H1 (cell line): ENCODE data around the gene KRTAP10-8. TPM values are rescaled to one million over a fixed set of nuclear protein-coding genes. Genes with fewer than 3 reads are reported as not detected.

Experiments used
- CTCF ChIA-PET: fragments of 300-600 bp; sonication (Branson Sonifier 250); formaldehyde crosslinking; loops from one replicate; lab custom pipeline; 2021; ENCODE audit not compliant: partially characterized antibody; lab: Charles Lee
- POLR2A ChIA-PET: fragments of 300-600 bp; sonication (Branson Sonifier 250); formaldehyde crosslinking; loops from one replicate; lab custom pipeline; 2021; ENCODE audit warnings: inconsistent platforms; ENCODE audit not compliant: partially characterized antibody; lab: Charles Lee
- DNase-seq, 2 experiments: peaks; one replicate each; pipeline versions ENCODE4 v3.0.0 to v3.0.0-alpha.2; 2010 to 2022; ENCODE audit warnings: low spot score in 2 of 2, low read depth in 1 of 2, mixed read lengths in 1 of 2
- FAIRE-seq: peaks from 2 replicates; lab custom pipeline; 2011; peaks lifted over from hg19 to GRCh38; lab: Jason Lieb, UNC
- H2AFZ ChIP-seq: 2 replicates; pipeline ENCODE4 v1.8.1; 2012; ENCODE audit warnings: low read length, inconsistent platforms
- H2AK5ac ChIP-seq: 2 replicates; pipeline ENCODE4 v1.6.1; 2013; ENCODE audit warnings: low read depth, low read length
- H2BK120ac ChIP-seq: replicated peaks from 2 replicates; pipeline ENCODE3; 2013; ENCODE audit warnings: low read depth, low read length, inconsistent platforms
- H2BK12ac ChIP-seq: 2 replicates; pipeline ENCODE4 v1.6.1; 2013; ENCODE audit warnings: low read depth, low read length
- H2BK15ac ChIP-seq: 2 replicates; pipeline ENCODE4 v1.6.1; 2013; ENCODE audit warnings: low read length
- H2BK20ac ChIP-seq: 2 replicates; pipeline ENCODE4 v1.6.1; 2013; ENCODE audit warnings: low read length
- H2BK5ac ChIP-seq: 2 replicates; pipeline ENCODE4 v1.6.1; 2013; ENCODE audit warnings: low read depth, low read length
- H3K14ac ChIP-seq: 2 replicates; pipeline ENCODE4 v1.6.1; 2013; ENCODE audit warnings: inconsistent platforms; ENCODE audit not compliant: insufficient read length
- H3K18ac ChIP-seq: 2 replicates; pipeline ENCODE4 v1.6.1; 2013; ENCODE audit warnings: low read length; ENCODE audit errors: extremely low read depth
- H3K23ac ChIP-seq: 2 replicates; pipeline ENCODE4 v1.6.1; 2013; ENCODE audit warnings: inconsistent platforms; ENCODE audit not compliant: insufficient read length
- H3K23me2 ChIP-seq: 2 replicates; pipeline ENCODE4 v1.6.1; 2013; ENCODE audit warnings: low read depth, low read length
- H3K27ac ChIP-seq: 2 replicates; pipeline ENCODE4 v1.6.1; 2011; ENCODE audit warnings: low read depth, low read length, inconsistent platforms
- H3K27me3 ChIP-seq, 4 experiments: replicated peaks in 1 of 4; 1 replicate in 1 of 4; 2 replicates in 3 of 4; pipeline versions ENCODE4 v1.6.1 to v1.8.1; 2011 to 2013; ENCODE audit warnings: low read length in 3 of 4, mild to moderate bottlenecking in 3 of 4, inconsistent platforms in 2 of 4, mixed read lengths in 2 of 4, moderate library complexity in 1 of 4; ENCODE audit not compliant: control insufficient read depth in 3 of 4, insufficient read depth in 3 of 4; ENCODE audit errors: extremely low read depth in 1 of 4
- H3K36me3 ChIP-seq, 4 experiments: 2 replicates each; pipeline versions ENCODE4 v1.6.1 to v1.8.1; 2011 to 2013; ENCODE audit warnings: mild to moderate bottlenecking in 4 of 4, low read length in 3 of 4, moderate library complexity in 2 of 4, control low read depth in 1 of 4, inconsistent platforms in 1 of 4; ENCODE audit not compliant: insufficient read depth in 4 of 4, control insufficient read depth in 2 of 4
- H3K4ac ChIP-seq: replicated peaks from 2 replicates; pipeline ENCODE3; 2013; ENCODE audit warnings: low read length, low read depth, mixed read lengths, inconsistent platforms; ENCODE audit not compliant: insufficient read length
- H3K4me1 ChIP-seq, 4 experiments: replicated peaks in 1 of 4; 1 replicate in 1 of 4; 2 replicates in 3 of 4; pipeline versions ENCODE4 v1.6.1 to v1.8.1; 2011 to 2013; ENCODE audit warnings: low read length in 3 of 4, inconsistent platforms in 2 of 4, mixed read lengths in 1 of 4; ENCODE audit not compliant: insufficient read depth in 4 of 4, control insufficient read depth in 3 of 4
- H3K4me2 ChIP-seq, 2 experiments: 2 replicates each; pipeline versions ENCODE4 v1.6.1 to v1.8.1; 2011 to 2013; ENCODE audit warnings: low read depth in 2 of 2, low read length in 2 of 2, control low read depth in 1 of 2, inconsistent platforms in 1 of 2, mild to moderate bottlenecking in 1 of 2; ENCODE audit not compliant: insufficient read depth in 1 of 2
- H3K4me3 ChIP-seq, 4 experiments: fragments of 200-600, 300-600 bp in 1 of 4; sonication (generic), shearing (Covaris generic), sonication (Bioruptor Twin) in 1 of 4; 2 replicates each; pipeline versions ENCODE4 v1.5.1 to v1.8.1; 2011 to 2016; ENCODE audit warnings: low read length in 4 of 4, low read depth in 3 of 4, control low read depth in 2 of 4, inconsistent platforms in 2 of 4, mild to moderate bottlenecking in 2 of 4, mixed read lengths in 1 of 4, moderate library complexity in 1 of 4; ENCODE audit not compliant: insufficient read depth in 2 of 4; ENCODE audit errors: extremely low read depth in 1 of 4
- H3K56ac ChIP-seq: replicated peaks from 2 replicates; pipeline ENCODE3; 2013; ENCODE audit warnings: low read depth, mild to moderate bottlenecking, mixed read lengths, low read length, inconsistent platforms; ENCODE audit not compliant: insufficient read length
- H3K79me1 ChIP-seq: 2 replicates; pipeline ENCODE4 v1.6.1; 2013; ENCODE audit warnings: low read depth, low read length, control low read depth
- H3K79me2 ChIP-seq, 2 experiments: 2 replicates each; pipeline versions ENCODE4 v1.6.1 to v1.8.1; 2012 to 2013; ENCODE audit warnings: low read length in 2 of 2, mild to moderate bottlenecking in 2 of 2, inconsistent platforms in 1 of 2; ENCODE audit not compliant: insufficient read depth in 2 of 2, control insufficient read depth in 1 of 2
- H3K9ac ChIP-seq, 4 experiments: replicated peaks in 1 of 4; 1 replicate in 1 of 4; 2 replicates in 3 of 4; pipeline versions ENCODE4 v1.6.1 to v1.8.1; 2011 to 2013; ENCODE audit warnings: low read depth in 3 of 4, low read length in 3 of 4, control low read depth in 2 of 4, mild to moderate bottlenecking in 2 of 4, moderate library complexity in 2 of 4, inconsistent platforms in 1 of 4; ENCODE audit errors: extremely low read depth in 1 of 4
- H3K9me3 ChIP-seq, 2 experiments: 2 replicates each; pipeline versions ENCODE4 v1.6.1 to v1.8.1; 2012 to 2013; ENCODE audit warnings: mild to moderate bottlenecking in 2 of 2, moderate library complexity in 2 of 2, control low read depth in 1 of 2, inconsistent platforms in 1 of 2, low read depth in 1 of 2, low read length in 1 of 2, mixed read lengths in 1 of 2; ENCODE audit not compliant: insufficient read depth in 2 of 2
- H4K20me1 ChIP-seq, 2 experiments: replicated peaks in 1 of 2; 2 replicates each; pipeline versions ENCODE3 to v1.8.1; 2011 to 2013; ENCODE audit warnings: inconsistent platforms in 2 of 2, low read length in 2 of 2, mild to moderate bottlenecking in 1 of 2; ENCODE audit not compliant: insufficient read depth in 2 of 2, control insufficient read depth in 1 of 2
- H4K5ac ChIP-seq: 2 replicates; pipeline ENCODE4 v1.6.1; 2013; ENCODE audit warnings: low read length, low read depth, mixed read lengths, inconsistent platforms; ENCODE audit not compliant: insufficient read length
- H4K8ac ChIP-seq: 2 replicates; pipeline ENCODE4 v1.8.0; 2013; ENCODE audit warnings: mild to moderate bottlenecking, moderate library complexity, low read length, inconsistent platforms; ENCODE audit not compliant: insufficient read depth; ENCODE audit errors: extremely low read depth
- H4K91ac ChIP-seq: replicated peaks from 2 replicates; pipeline ENCODE3; 2013; ENCODE audit warnings: low read length, mixed read lengths, inconsistent platforms; ENCODE audit not compliant: insufficient read length
- JUND ChIP-seq: IDR thresholded peaks from 2 replicates; pipeline ENCODE4 v1.6.1; 2011; ENCODE audit warnings: mild to moderate bottlenecking, improper control_type of control experiment, low read length
- KDM1A ChIP-seq: fragments of 200-600, 300-600 bp; sonication (generic); IDR thresholded peaks from 2 replicates; pipeline ENCODE4 v1.7.1; 2016; ENCODE audit warnings: mild to moderate bottlenecking, low read length, borderline replicate concordance
- KDM4A ChIP-seq: IDR thresholded peaks from one replicate; pipeline ENCODE4 v1.7.1; 2012; ENCODE audit warnings: low read depth, mild to moderate bottlenecking, moderate library complexity, low read length, inconsistent platforms; ENCODE audit not compliant: severe bottlenecking
- MAFK ChIP-seq: IDR thresholded peaks from 2 replicates; pipeline ENCODE4 v1.6.1; 2012; ENCODE audit warnings: low read depth, mild to moderate bottlenecking, improper control_type of control experiment, low read length
- PHF8 ChIP-seq: fragments of 200-600 bp; sonication (generic); conservative IDR thresholded peaks from 2 replicates; pipeline ENCODE4 v1.7.1; 2012; ENCODE audit warnings: low read depth, mild to moderate bottlenecking, inconsistent platforms, low read length, moderate library complexity
- RBBP5 ChIP-seq: IDR thresholded peaks from 2 replicates; pipeline ENCODE4 v1.7.1; 2012; ENCODE audit warnings: low read depth, mild to moderate bottlenecking, inconsistent platforms, low read length, moderate library complexity, borderline replicate concordance
- RFX5 ChIP-seq: IDR thresholded peaks from 2 replicates; pipeline ENCODE4 v1.6.1; 2011; ENCODE audit warnings: low read depth, low read length, improper control_type of control experiment, borderline replicate concordance
- TAF7 ChIP-seq: optimal IDR thresholded peaks from 2 replicates; pipeline ENCODE3; 2011; ENCODE audit warnings: low read depth, mild to moderate bottlenecking, inconsistent platforms, low read length, moderate library complexity, borderline replicate concordance
- ZNF274 ChIP-seq: IDR thresholded peaks from 2 replicates; pipeline ENCODE4 v1.7.0; 2012; ENCODE audit warnings: low read length, borderline replicate concordance; ENCODE audit errors: extremely low read depth
- polyA plus RNA-seq, 7 experiments: library from polyadenylated mRNA; depleted of rRNA in 3 of 7; stranded (reverse) in 5 of 7; unstranded in 2 of 7; fragments of >200 nt in 5 of 7; fragments of 200-250 nt in 2 of 7; gene quantifications; 1 replicate in 5 of 7; 2 replicates in 1 of 7; 4 replicates in 1 of 7; pipeline versions ENCODE4 v1.2.1 to v1.2.3, GENCODE V29; 2011 to 2013; ENCODE audit warnings: missing spikeins in 2 of 7, mixed read lengths in 2 of 7
- total RNA-seq: library from RNA; stranded (reverse); fragmentation: NEBNext Ultra II Directional; extraction: Animal tissue kit (Norgen Biotek cat#: 25700); gene quantifications from 2 replicates; pipeline ENCODE4 v1.2.1, GENCODE V29; 2021
- TF ChIP-seq, protein P1 (sequence below), 3 experiments: IDR thresholded peaks; 1 replicate in 2 of 3; 2 replicates in 1 of 3; pipeline versions ENCODE4 v1.5.1 to v1.6.1; 2011; ENCODE audit warnings: low read length in 3 of 3, mild to moderate bottlenecking in 3 of 3, inconsistent platforms in 2 of 3, low read depth in 1 of 3, moderate library complexity in 1 of 3; ENCODE audit not compliant: insufficient read depth in 1 of 3; ENCODE audit errors: control extremely low read depth in 1 of 3
- TF ChIP-seq, protein P2 (sequence below): IDR thresholded peaks from 2 replicates; pipeline ENCODE4 v1.6.1; 2011; ENCODE audit warnings: low read depth, mild to moderate bottlenecking, low read length; ENCODE audit not compliant: insufficient read depth

Gene KRTAP10-8
- total and polyA plus RNA-seq, 2 of the 8 experiments (the other 6 are each of a cell fraction or from before 2014, with no cell fraction given): not detected

DNA sequence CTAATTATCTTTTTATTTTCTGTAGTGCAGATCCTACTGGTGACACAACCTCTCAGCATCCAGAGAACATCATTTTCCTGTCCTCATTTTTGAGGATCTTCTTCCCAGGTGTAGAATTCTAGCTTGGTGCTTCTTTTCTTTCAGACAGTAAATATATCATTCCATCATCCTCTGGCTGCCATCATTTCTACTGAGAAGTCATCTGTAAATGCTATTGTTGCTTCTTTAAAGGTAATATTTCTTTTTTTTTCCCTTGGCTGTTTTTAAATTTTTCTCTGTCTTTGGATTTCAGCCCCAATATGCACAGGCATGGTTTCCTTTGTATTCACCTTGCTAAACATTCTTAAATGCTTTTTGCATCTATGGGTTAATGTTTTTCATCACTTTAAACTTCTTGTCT is 11.7 kb downstream of the KRTAP10-8 start:
- no peaks in the 10 kb centered on the region; the same call in 1 of the 2 replicates for H3K79me1 ChIP-seq
- peaks cover 18 to 19% of the 10 kb centered on the region in 2 experiments for H3K9me3 ChIP-seq
- no peak overlapping the region for H2BK15ac ChIP-seq
- H3K23ac ChIP-seq: no peak overlapping the region
- no peak overlapping the region for H3K9ac ChIP-seq
- FAIRE-seq (no peak), DNase-seq (no peak)
- H3K79me2 ChIP-seq: no peaks in the 10 kb centered on the region
- H2BK20ac ChIP-seq: no peak overlapping the region
- H4K91ac ChIP-seq: no peak overlapping the region
- H2AFZ ChIP-seq: no peak overlapping the region
- H3K14ac ChIP-seq: no peak overlapping the region
- no peak overlapping the region for H3K4ac ChIP-seq
- no peaks in the 10 kb centered on the region for H3K27me3 ChIP-seq
- H2AK5ac ChIP-seq: no peak overlapping the region
- H4K20me1 ChIP-seq: no peaks in the 10 kb centered on the region
- no peak overlapping the region for H3K56ac ChIP-seq
- no peak overlapping the region for H4K8ac ChIP-seq
- no peak overlapping the region for H2BK12ac ChIP-seq
- no peaks in the 10 kb centered on the region for H3K36me3 ChIP-seq
- H3K4me3 ChIP-seq: no peak overlapping the region
- H3K27ac ChIP-seq: no peak overlapping the region
- no peak overlapping the region for H3K18ac ChIP-seq
- ChIA-PET POLR2A (no interaction called here), CTCF (no interaction called here)
- H3K23me2 ChIP-seq: no peaks in the 10 kb centered on the region
- no peak overlapping the region for H2BK5ac ChIP-seq
- H2BK120ac ChIP-seq: no peak overlapping the region
- H3K4me1 ChIP-seq: no peaks in the 10 kb centered on the region; a peak in 2 of 7 replicates
- H4K5ac ChIP-seq: no peak overlapping the region
- H3K4me2 ChIP-seq: no peak overlapping the region
- TF ChIP-seq TAF7 (no peak), JUND (no peak), MAFK (no peak), RBBP5 (no peak), KDM4A (no peak), RFX5 (no peak), PHF8 (no peak), ZNF274 (no peak), KDM1A (no peak)
- TF ChIP-seq, protein P1, sequence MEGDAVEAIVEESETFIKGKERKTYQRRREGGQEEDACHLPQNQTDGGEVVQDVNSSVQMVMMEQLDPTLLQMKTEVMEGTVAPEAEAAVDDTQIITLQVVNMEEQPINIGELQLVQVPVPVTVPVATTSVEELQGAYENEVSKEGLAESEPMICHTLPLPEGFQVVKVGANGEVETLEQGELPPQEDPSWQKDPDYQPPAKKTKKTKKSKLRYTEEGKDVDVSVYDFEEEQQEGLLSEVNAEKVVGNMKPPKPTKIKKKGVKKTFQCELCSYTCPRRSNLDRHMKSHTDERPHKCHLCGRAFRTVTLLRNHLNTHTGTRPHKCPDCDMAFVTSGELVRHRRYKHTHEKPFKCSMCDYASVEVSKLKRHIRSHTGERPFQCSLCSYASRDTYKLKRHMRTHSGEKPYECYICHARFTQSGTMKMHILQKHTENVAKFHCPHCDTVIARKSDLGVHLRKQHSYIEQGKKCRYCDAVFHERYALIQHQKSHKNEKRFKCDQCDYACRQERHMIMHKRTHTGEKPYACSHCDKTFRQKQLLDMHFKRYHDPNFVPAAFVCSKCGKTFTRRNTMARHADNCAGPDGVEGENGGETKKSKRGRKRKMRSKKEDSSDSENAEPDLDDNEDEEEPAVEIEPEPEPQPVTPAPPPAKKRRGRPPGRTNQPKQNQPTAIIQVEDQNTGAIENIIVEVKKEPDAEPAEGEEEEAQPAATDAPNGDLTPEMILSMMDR (IDR thresholded peaks at IDR 0.05; ENCODE audit: control extremely low read depth in 1 of 3, insufficient read depth in 1 of 3, low read depth in 1 of 3, low read length in 3 of 3): no peak
- TF ChIP-seq, protein P2, sequence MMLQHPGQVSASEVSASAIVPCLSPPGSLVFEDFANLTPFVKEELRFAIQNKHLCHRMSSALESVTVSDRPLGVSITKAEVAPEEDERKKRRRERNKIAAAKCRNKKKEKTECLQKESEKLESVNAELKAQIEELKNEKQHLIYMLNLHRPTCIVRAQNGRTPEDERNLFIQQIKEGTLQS: no peak
- TF ChIP-seq, all 59 proteins: peak for 0
